Chondrocyte (in vitro differentiated cells): ENCODE results near the gene ST3GAL4. TPM values are rescaled to one million over a fixed set of nuclear protein-coding genes. Genes with fewer than 3 reads are reported as not detected.

ENCODE experiments used
- DNase-seq: peaks from one replicate; pipeline ENCODE4 v3.0.0; 2021; ENCODE audit warnings: mixed read lengths, low spot score
- H3K27ac Mint-ChIP-seq: one replicate; pipeline ENCODE4 v1.8.0; 2021; ENCODE audit warnings: mild to moderate bottlenecking, moderate library complexity, mixed read lengths; ENCODE audit not compliant: unreplicated experiment
- H3K27me3 Mint-ChIP-seq: 2 replicates; pipeline ENCODE4 v1.8.0; 2021; ENCODE audit warnings: low read depth, mixed read lengths
- H3K36me3 Mint-ChIP-seq: 2 replicates; pipeline ENCODE4 v1.8.0; 2021; ENCODE audit warnings: low read depth, mixed read lengths
- H3K4me1 Mint-ChIP-seq: 2 replicates; pipeline ENCODE4 v1.8.0; 2021; ENCODE audit warnings: low read depth, mild to moderate bottlenecking, mixed read lengths
- H3K4me3 Mint-ChIP-seq: one replicate; pipeline ENCODE4 v1.8.0; 2021; ENCODE audit warnings: mild to moderate bottlenecking, moderate library complexity, mixed read lengths; ENCODE audit not compliant: unreplicated experiment
- H3K9me3 Mint-ChIP-seq: 2 replicates; pipeline ENCODE4 v1.8.0; 2021; ENCODE audit warnings: low read depth, mixed read lengths
- CTCF ChIP-seq: fragments of 200-600 bp; sonication (generic); IDR thresholded peaks from 2 replicates; pipeline ENCODE4 v1.5.0; 2021; ENCODE audit warnings: antibody characterized with exemption, mild to moderate bottlenecking, moderate library complexity
- total RNA-seq: library from RNA; stranded (reverse); gene quantifications from 3 replicates; pipeline ENCODE4 v1.2.1, GENCODE V29; 2021

Gene ST3GAL4
- total RNA-seq, 1 donor from 2014 or later: 30.7 TPM

DNA sequence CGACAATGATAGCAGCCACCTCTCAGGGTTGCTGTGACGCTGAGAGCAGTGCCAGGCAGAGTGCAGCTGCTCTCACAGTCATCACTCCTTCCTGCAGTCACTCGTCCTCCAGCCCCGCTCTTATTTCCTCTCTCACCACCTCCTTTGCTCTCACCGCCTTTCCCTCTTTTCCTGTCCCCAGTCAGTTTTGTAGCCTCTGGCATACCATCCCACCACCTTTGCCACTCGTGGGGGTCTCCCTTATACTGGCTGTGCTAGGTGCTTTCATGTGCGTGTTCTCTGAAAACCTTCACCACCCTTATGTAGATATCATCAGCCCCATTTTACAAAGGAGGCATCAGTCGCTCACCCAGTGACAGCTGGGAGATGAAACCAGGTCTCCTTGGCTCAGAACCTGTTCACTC is 19.3 kb upstream of the ST3GAL4 start:
- H3K4me3 Mint-ChIP-seq: no peak overlapping the region
- H3K4me1 Mint-ChIP-seq: peaks cover 59% of the 10 kb centered on the region
- TF ChIP-seq CTCF: no peak
- no peaks in the 10 kb centered on the region for H3K9me3 Mint-ChIP-seq
- peaks cover 2% of the 10 kb centered on the region for H3K36me3 Mint-ChIP-seq
- no peaks in the 10 kb centered on the region for H3K27me3 Mint-ChIP-seq
- H3K27ac Mint-ChIP-seq: peak overlapping the region; percentile 75
- peak; percentile 18 for DNase-seq

DNA sequence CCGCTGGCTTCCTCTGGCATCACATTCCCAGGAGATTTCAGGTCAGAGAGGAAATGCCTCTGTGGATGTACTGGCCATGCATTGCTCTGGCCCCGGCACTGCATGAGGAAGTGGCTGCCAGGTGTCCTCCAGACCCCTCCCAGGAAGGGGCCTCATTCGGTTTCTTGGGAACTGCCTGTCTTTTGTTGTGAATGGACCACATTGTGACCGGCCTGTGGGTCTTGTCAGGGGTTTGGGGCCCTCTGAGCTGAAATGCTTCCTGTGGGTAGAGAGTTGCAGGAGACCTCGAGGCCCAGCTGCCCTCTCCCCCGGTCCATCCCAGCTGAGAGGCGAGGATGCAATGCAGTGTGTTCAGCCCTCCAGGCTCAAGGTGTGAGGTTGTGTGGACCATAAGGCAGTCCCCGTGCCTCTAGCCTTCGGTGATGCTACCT is 18.8 kb upstream of the ST3GAL4 start:
- Mint-ChIP-seq H3K9me3 (no peaks in the 10 kb centered on the region), H3K36me3 (peaks cover 2% of the 10 kb centered on the region), H3K4me3 (no peak overlapping the region), H3K27me3 (no peaks in the 10 kb centered on the region), H3K4me1 (peaks cover 64% of the 10 kb centered on the region), H3K27ac (peak overlapping the region; percentile 75)
- peak; percentile 68 for DNase-seq
- TF ChIP-seq CTCF: no peak

GRCh38 chr11:126337126-126337473 is 18.4 kb upstream of the ST3GAL4 start:
- peak; percentile 33 for DNase-seq
- no peaks in the 10 kb centered on the region for H3K27me3 Mint-ChIP-seq
- H3K27ac Mint-ChIP-seq: no peak overlapping the region
- no peak overlapping the region for H3K4me3 Mint-ChIP-seq
- no peaks in the 10 kb centered on the region for H3K9me3 Mint-ChIP-seq
- no peak for TF ChIP-seq CTCF
- H3K36me3 Mint-ChIP-seq: peaks cover 2% of the 10 kb centered on the region
- peaks cover 64% of the 10 kb centered on the region for H3K4me1 Mint-ChIP-seq

- peaks cover 64% of the 10 kb centered on the region for H3K4me1 Mint-ChIP-seq
- H3K4me3 Mint-ChIP-seq: no peak overlapping the region
- H3K9me3 Mint-ChIP-seq: no peaks in the 10 kb centered on the region
- H3K27me3 Mint-ChIP-seq: no peaks in the 10 kb centered on the region
- H3K27ac Mint-ChIP-seq: no peak overlapping the region
- no peak for TF ChIP-seq CTCF
- peaks cover 2% of the 10 kb centered on the region for H3K36me3 Mint-ChIP-seq
- DNase-seq: peak; percentile 69
Observed at GRCh38 chr11:126337474-126338241, 17.8 kb upstream of the ST3GAL4 start.

- peaks cover 2% of the 10 kb centered on the region for H3K36me3 Mint-ChIP-seq
Observed at GRCh38 chr11:126338346-126339055, 17.0 kb upstream of the ST3GAL4 start.

More at GRCh38 chr11:126338346-126339055, 17.0 kb upstream of the ST3GAL4 start:
- Mint-ChIP-seq H3K27me3 (no peaks in the 10 kb centered on the region), H3K4me1 (peaks cover 58% of the 10 kb centered on the region), H3K4me3 (no peak overlapping the region), H3K9me3 (no peaks in the 10 kb centered on the region), H3K27ac (no peak overlapping the region)
- peak; percentile 76 for DNase-seq
- TF ChIP-seq CTCF: no peak
